GM13977 (cell line): ENCODE measurements around the gene VARS1.

Source experiments
- DNase-seq: peaks from one replicate; pipeline ENCODE4 v3.0.0; 2012; ENCODE audit warnings: low spot score
- in situ Hi-C: fragments of 300-500 bp; cut with MboI; formaldehyde crosslinking; loops from one replicate; pipeline ENCODE4 v1.12.0; 2022; ENCODE audit warnings: low sequenced_read_pairs, low pct_unique_long_range_greater_than_20kb, mixed read lengths, inconsistent platforms; ENCODE audit not compliant: unreplicated experiment
- TF ChIP-seq, protein P1 (sequence below): IDR thresholded peaks from 2 replicates; pipeline ENCODE4 v1.5.1; 2012; ENCODE audit warnings: mild to moderate bottlenecking, control low read depth; ENCODE audit not compliant: insufficient read depth; ENCODE audit errors: extremely low read depth, missing control alignments

The VARS1 gene

GRCh38 chr6:31749301-31750036 is 46.1 kb downstream of the VARS1 start:
- in situ Hi-C loops = no loop called here
- TF ChIP-seq, protein P1, sequence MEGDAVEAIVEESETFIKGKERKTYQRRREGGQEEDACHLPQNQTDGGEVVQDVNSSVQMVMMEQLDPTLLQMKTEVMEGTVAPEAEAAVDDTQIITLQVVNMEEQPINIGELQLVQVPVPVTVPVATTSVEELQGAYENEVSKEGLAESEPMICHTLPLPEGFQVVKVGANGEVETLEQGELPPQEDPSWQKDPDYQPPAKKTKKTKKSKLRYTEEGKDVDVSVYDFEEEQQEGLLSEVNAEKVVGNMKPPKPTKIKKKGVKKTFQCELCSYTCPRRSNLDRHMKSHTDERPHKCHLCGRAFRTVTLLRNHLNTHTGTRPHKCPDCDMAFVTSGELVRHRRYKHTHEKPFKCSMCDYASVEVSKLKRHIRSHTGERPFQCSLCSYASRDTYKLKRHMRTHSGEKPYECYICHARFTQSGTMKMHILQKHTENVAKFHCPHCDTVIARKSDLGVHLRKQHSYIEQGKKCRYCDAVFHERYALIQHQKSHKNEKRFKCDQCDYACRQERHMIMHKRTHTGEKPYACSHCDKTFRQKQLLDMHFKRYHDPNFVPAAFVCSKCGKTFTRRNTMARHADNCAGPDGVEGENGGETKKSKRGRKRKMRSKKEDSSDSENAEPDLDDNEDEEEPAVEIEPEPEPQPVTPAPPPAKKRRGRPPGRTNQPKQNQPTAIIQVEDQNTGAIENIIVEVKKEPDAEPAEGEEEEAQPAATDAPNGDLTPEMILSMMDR = no peak
- no peak for DNase-seq
